ENCODE data around the gene CCL1. TPM values are rescaled to one million over a fixed set of nuclear protein-coding genes. Genes with fewer than 3 reads are reported as not detected.

Gene CCL1
- total RNA-seq, 1 donor from 2014 or later: not detected

GRCh38 chr17:34357398-34357797 is 5.6 kb downstream of the CCL1 start:
- no peak for DNase-seq

- DNase-seq: no peak
These were observed 6.8 kb downstream of the CCL1 start, which contains the start of gene CCL13 for GRCh38 chr17:34356194-34356593. CCL13 (plus strand) TSS chr17:34356480; CDS start chr17:34356527, 47 bp downstream.

GRCh38 chr17:34354637-34355036 is 8.4 kb downstream of the CCL1 start:
- no peak for DNase-seq

- no peak for DNase-seq
These were observed 10.8 kb downstream of the CCL1 start for GRCh38 chr17:34352191-34352590.

- no peak for DNase-seq
These were observed 11.9 kb downstream of the CCL1 start for GRCh38 chr17:34351096-34351495.

GRCh38 chr17:34349751-34350150 is 13.3 kb downstream of the CCL1 start:
- no peak for DNase-seq

- no peak for DNase-seq
These were observed 16.0 kb downstream of the CCL1 start for GRCh38 chr17:34347063-34347462.

GRCh38 chr17:34341916-34342315 is 21.1 kb downstream of the CCL1 start:
- DNase-seq: no peak

GRCh38 chr17:34339138-34339770 is 23.8 kb downstream of the CCL1 start:
- DNase-seq: no peak

- DNase-seq: no peak
These were observed 25.3 kb downstream of the CCL1 start for GRCh38 chr17:34337701-34338100.

- DNase-seq: peak; percentile 51
These were observed 35.5 kb downstream of the CCL1 start for GRCh38 chr17:34327580-34327979.

- no peak for DNase-seq
These were observed 41.1 kb downstream of the CCL1 start for GRCh38 chr17:34321964-34322363.

GRCh38 chr17:34319039-34319483 is 44.0 kb downstream of the CCL1 start, which contains the start of gene CCL8:
CCL8 (plus strand) TSS chr17:34319435; CDS start chr17:34319502, 67 bp downstream.
- DNase-seq: no peak

- DNase-seq: no peak
These were observed 44.6 kb downstream of the CCL1 start for GRCh38 chr17:34318474-34318873.

- peak; percentile 84 for DNase-seq
These were observed 48.8 kb downstream of the CCL1 start for GRCh38 chr17:34314279-34314678.

GRCh38 chr17:34313164-34313563 is 49.9 kb downstream of the CCL1 start:
- DNase-seq: peak; percentile 35

- DNase-seq: no peak
These were observed 51.0 kb downstream of the CCL1 start for GRCh38 chr17:34312080-34312479.

- peak; percentile 22 for DNase-seq
These were observed 51.7 kb downstream of the CCL1 start for GRCh38 chr17:34311291-34311690.

Other genes starting within 250 kb of the CCL1 start
- gene CCL2, start 107.9 kb downstream of the CCL1 start, total RNA-seq: 11.3 TPM
- gene CCL7, start 93.0 kb downstream of the CCL1 start, total RNA-seq: not detected
- not detected for gene CCL11, start 77.5 kb downstream of the CCL1 start, total RNA-seq
- gene CCL8, start 43.8 kb downstream of the CCL1 start, total RNA-seq: 0.51 TPM
- gene CCL13, start 6.8 kb downstream of the CCL1 start, total RNA-seq: not detected
- 0.82 TPM for gene TMEM132E, start 216.3 kb upstream of the CCL1 start, total RNA-seq

Data from tongue (tissue), 2 donors.